ENCODE results near the gene OCA2. TPM values are rescaled to one million over a fixed set of nuclear protein-coding genes. Genes with fewer than 3 reads are reported as not detected.

Gene OCA2
- total and polyA plus RNA-seq, 2 experiments from 2014 or later = 0.49 to 0.63 TPM

- peaks cover 3% of the 10 kb centered on the region for H3K4me1 ChIP-seq (ENCODE audit: low read depth)
- H3K4me3 ChIP-seq = no peak overlapping the region
- H3K9me3 ChIP-seq (ENCODE audit: low read depth) = no peaks in the 10 kb centered on the region
- H3K27ac ChIP-seq = no peak overlapping the region
- no peaks in the 10 kb centered on the region for H3K27me3 ChIP-seq
- TF ChIP-seq CTCF (IDR thresholded peaks at IDR 0.05; ENCODE audit: low read depth, low read length) = no peak
- H3K36me3 ChIP-seq = no peaks in the 10 kb centered on the region
- no peak for DNase-seq (ENCODE audit: low read depth in 1 of 2, low spot score in 1 of 2)
Observed at GRCh38 chr15:27845535-27846369, 253.4 kb downstream of the OCA2 start.

- no peak for TF ChIP-seq CTCF (IDR thresholded peaks at IDR 0.05; ENCODE audit: low read depth, low read length)
- peaks cover 10% of the 10 kb centered on the region for H3K4me1 ChIP-seq (ENCODE audit: low read depth)
- no peaks in the 10 kb centered on the region for H3K9me3 ChIP-seq (ENCODE audit: low read depth)
- no peaks in the 10 kb centered on the region for H3K36me3 ChIP-seq
- H3K27me3 ChIP-seq = no peaks in the 10 kb centered on the region
- DNase-seq (ENCODE audit: low read depth in 1 of 2, low spot score in 1 of 2) = peak in 1 of 2 donors; percentile 44
- H3K27ac ChIP-seq = no peak overlapping the region
- no peak overlapping the region for H3K4me3 ChIP-seq
Observed at GRCh38 chr15:27844018-27844666, 255.0 kb downstream of the OCA2 start.

- Histone ChIP-seq H3K27ac (no peak overlapping the region), H3K27me3 (no peaks in the 10 kb centered on the region), H3K9me3 (ENCODE audit: low read depth) (no peaks in the 10 kb centered on the region), H3K36me3 (no peaks in the 10 kb centered on the region), H3K4me1 (ENCODE audit: low read depth) (peaks cover 16% of the 10 kb centered on the region), H3K4me3 (no peak overlapping the region)
- no peak for TF ChIP-seq CTCF (IDR thresholded peaks at IDR 0.05; ENCODE audit: low read depth, low read length)
- DNase-seq (ENCODE audit: low read depth in 1 of 2, low spot score in 1 of 2) = no peak
Observed at GRCh38 chr15:27843146-27843545, 256.0 kb downstream of the OCA2 start.

GRCh38 chr15:27842526-27842925, 256.6 kb downstream of the OCA2 start:
- Histone ChIP-seq H3K9me3 (ENCODE audit: low read depth) (no peaks in the 10 kb centered on the region), H3K36me3 (no peaks in the 10 kb centered on the region), H3K27me3 (no peaks in the 10 kb centered on the region), H3K27ac (no peak overlapping the region), H3K4me3 (no peak overlapping the region), H3K4me1 (ENCODE audit: low read depth) (peaks cover 16% of the 10 kb centered on the region)
- TF ChIP-seq CTCF (IDR thresholded peaks at IDR 0.05; ENCODE audit: low read depth, low read length) = no peak
- DNase-seq (ENCODE audit: low read depth in 1 of 2, low spot score in 1 of 2) = no peak

- no peaks in the 10 kb centered on the region for H3K27me3 ChIP-seq
- no peak for TF ChIP-seq CTCF (IDR thresholded peaks at IDR 0.05; ENCODE audit: low read depth, low read length)
- H3K4me3 ChIP-seq = no peak overlapping the region
- peaks cover 13% of the 10 kb centered on the region for H3K4me1 ChIP-seq (ENCODE audit: low read depth)
- H3K9me3 ChIP-seq (ENCODE audit: low read depth) = no peaks in the 10 kb centered on the region
- H3K36me3 ChIP-seq = no peaks in the 10 kb centered on the region
- no peak for DNase-seq (ENCODE audit: low read depth in 1 of 2, low spot score in 1 of 2)
- no peak overlapping the region for H3K27ac ChIP-seq
Observed at GRCh38 chr15:27835233-27835939, 263.7 kb downstream of the OCA2 start.

Data from cardiac muscle cell (in vitro differentiated cells and primary cell).